CD14-positive monocyte (primary cell): ENCODE results near the gene CFAP61. TPM values are rescaled to one million over a fixed set of nuclear protein-coding genes. Genes with fewer than 3 reads are reported as not detected.

Source experiments
- DNase-seq, 3 donors: peaks; one replicate each; pipeline ENCODE4 v3.0.0-alpha.2; 2011 to 2022
- H2AFZ ChIP-seq: 2 replicates; pipeline ENCODE4 v1.6.0; 2012; ENCODE audit warnings: mild to moderate bottlenecking, low read depth, low read length, inconsistent platforms; ENCODE audit not compliant: insufficient read depth, poor library complexity, severe bottlenecking
- H3K27ac ChIP-seq, 2 donors: 1 replicate in 1 of 2; 2 replicates in 1 of 2; pipeline ENCODE4 v1.5.1; 2012 to 2013; ENCODE audit warnings: low read length in 2 of 2, control low read depth in 1 of 2, inconsistent platforms in 1 of 2, low read depth in 1 of 2, mild to moderate bottlenecking in 1 of 2
- H3K27me3 ChIP-seq, 2 donors: one replicate each; pipeline versions ENCODE4 v1.6.0 to v1.6.1; 2011 to 2013; ENCODE audit warnings: low read length in 2 of 2; ENCODE audit not compliant: control insufficient read depth in 2 of 2, insufficient read depth in 2 of 2
- H3K36me3 ChIP-seq, 2 donors: replicated peaks in 1 of 2; 1 replicate in 1 of 2; 2 replicates in 1 of 2; pipeline versions ENCODE4 v1.5.1 to v1.6.1; 2012 to 2013; ENCODE audit warnings: low read length in 2 of 2, control low read depth in 1 of 2, inconsistent platforms in 1 of 2, mild to moderate bottlenecking in 1 of 2; ENCODE audit not compliant: insufficient read depth in 2 of 2, control insufficient read depth in 1 of 2
- H3K4me1 ChIP-seq, 2 donors: 1 replicate in 1 of 2; 2 replicates in 1 of 2; pipeline versions ENCODE4 v1.5.1 to v1.6.1; 2012 to 2013; ENCODE audit warnings: low read length in 2 of 2, control low read depth in 1 of 2, inconsistent platforms in 1 of 2, mild to moderate bottlenecking in 1 of 2, moderate library complexity in 1 of 2; ENCODE audit not compliant: insufficient read depth in 2 of 2, control insufficient read depth in 1 of 2
- H3K4me2 ChIP-seq: replicated peaks from 2 replicates; pipeline ENCODE3; 2012; ENCODE audit warnings: low read length, moderate library complexity, mild to moderate bottlenecking; ENCODE audit not compliant: poor library complexity, severe bottlenecking; ENCODE audit errors: extremely low read depth
- H3K4me3 ChIP-seq, 3 experiments: fragments of 200-600 bp in 1 of 3; sonication (generic) in 1 of 3; replicated peaks in 1 of 3; 1 replicate in 2 of 3; 2 replicates in 1 of 3; pipeline ENCODE4 v1.5.1; 2011 to 2013; ENCODE audit warnings: low read length in 3 of 3, mild to moderate bottlenecking in 3 of 3, control low read depth in 2 of 3, low read depth in 2 of 3, inconsistent platforms in 1 of 3, moderate library complexity in 1 of 3
- H3K79me2 ChIP-seq: 2 replicates; pipeline ENCODE4 v1.6.0; 2012; ENCODE audit warnings: mild to moderate bottlenecking, control low read depth, inconsistent platforms, low read length, moderate library complexity; ENCODE audit not compliant: insufficient read depth
- H3K9ac ChIP-seq: 2 replicates; pipeline ENCODE4 v1.6.0; 2017; ENCODE audit warnings: low read length, mild to moderate bottlenecking; ENCODE audit not compliant: insufficient read depth, poor library complexity, severe bottlenecking
- H3K9me3 ChIP-seq, 2 donors: replicated peaks in 1 of 2; 1 replicate in 1 of 2; 2 replicates in 1 of 2; pipeline versions ENCODE4 v1.5.1 to v1.6.1; 2012 to 2013; ENCODE audit warnings: low read length in 2 of 2, control low read depth in 1 of 2; ENCODE audit not compliant: control insufficient read depth in 1 of 2, insufficient read depth in 1 of 2
- H4K20me1 ChIP-seq: 2 replicates; pipeline ENCODE4 v1.6.0; 2012; ENCODE audit warnings: mild to moderate bottlenecking, low read length, control low read depth, moderate library complexity; ENCODE audit not compliant: insufficient read depth
- H3K27ac Mint-ChIP-seq, 7 donors: one replicate each; pipeline ENCODE4 v1.8.0; 2020; ENCODE audit warnings: mild to moderate bottlenecking in 7 of 7, mixed read lengths in 7 of 7, moderate library complexity in 6 of 7, inconsistent platforms in 2 of 7
- H3K27me3 Mint-ChIP-seq, 3 donors: one replicate each; pipeline ENCODE4 v1.8.0; 2021 to 2022; ENCODE audit warnings: low read depth in 3 of 3, mild to moderate bottlenecking in 3 of 3, mixed read lengths in 3 of 3, moderate library complexity in 3 of 3, inconsistent platforms in 1 of 3
- H3K36me3 Mint-ChIP-seq, 2 donors: one replicate each; pipeline ENCODE4 v1.8.0; 2020; ENCODE audit warnings: mixed read lengths in 2 of 2, inconsistent platforms in 1 of 2, mild to moderate bottlenecking in 1 of 2
- H3K4me1 Mint-ChIP-seq: one replicate; pipeline ENCODE4 v1.8.0; 2020; ENCODE audit warnings: mild to moderate bottlenecking, mixed read lengths
- H3K4me3 Mint-ChIP-seq, 2 donors: one replicate each; pipeline ENCODE4 v1.8.0; 2020; ENCODE audit warnings: mild to moderate bottlenecking in 2 of 2, mixed read lengths in 2 of 2, moderate library complexity in 1 of 2
- H3K9me3 Mint-ChIP-seq, 7 donors: one replicate each; pipeline ENCODE4 v1.8.0; 2020 to 2022; ENCODE audit warnings: mixed read lengths in 7 of 7, mild to moderate bottlenecking in 6 of 7, moderate library complexity in 6 of 7, inconsistent platforms in 2 of 7
- CTCF ChIP-seq: fragments of 200-600 bp; IDR thresholded peaks from one replicate; pipeline ENCODE4 v1.8.0; 2022; ENCODE audit warnings: antibody characterized with exemption, mild to moderate bottlenecking
- WGBS: methylation state at CpG from one replicate; pipeline ENCODE4 v1.1.5; 2013; ENCODE audit warnings: missing lambda C conversion rate; ENCODE audit not compliant: insufficient coverage; 5-methylcytosine and 5-hydroxymethylcytosine counted together
- intact Hi-C, 2 donors: fragments of 100-400 bp; cut with micrococcal nuclease; formaldehyde crosslinking; loops; one replicate each; pipeline versions ENCODE4 v1.15.0 to v1.15.1; 2023
- polyA plus RNA-seq, 3 donors: library from polyadenylated mRNA; depleted of rRNA in 1 of 3; unstranded in 2 of 3; stranded (reverse) in 1 of 3; fragments of 300-500 nt in 2 of 3; fragments of >200 nt in 1 of 3; fragmentation: Illumina TruSeq in 2 of 3; gene quantifications; 1 replicate in 2 of 3; 2 replicates in 1 of 3; pipeline ENCODE4 v1.2.3, GENCODE V29; 2012 to 2021

Gene CFAP61
- polyA plus RNA-seq, 3 donors, result not detected

- H3K9me3 Mint-ChIP-seq, result peaks cover 0 to 2% (median 0%) of the 10 kb centered on the region in 7 donors
- Histone ChIP-seq H4K20me1 (no peaks in the 10 kb centered on the region), H3K4me3 (no peak overlapping the region), H3K79me2 (no peaks in the 10 kb centered on the region), H3K9ac (no peak overlapping the region), H3K36me3 (no peaks in the 10 kb centered on the region), H3K4me1 (no peaks in the 10 kb centered on the region), H3K4me2 (no peak overlapping the region), H3K27me3 (no peaks in the 10 kb centered on the region), H3K27ac (no peak overlapping the region), H2AFZ (no peak overlapping the region), H3K9me3 (no peaks in the 10 kb centered on the region)
- H3K27me3 Mint-ChIP-seq, result peaks cover 12 to 19% (median 12%) of the 10 kb centered on the region in 3 donors
- H3K4me3 Mint-ChIP-seq, result no peak overlapping the region
- TF ChIP-seq CTCF, result no peak
- H3K36me3 Mint-ChIP-seq, result no peaks in the 10 kb centered on the region
- no peaks in the 10 kb centered on the region for H3K4me1 Mint-ChIP-seq
- 90% methylated on average over 5 of the region's 6 CpGs for WGBS
- DNase-seq, result no peak
- H3K27ac Mint-ChIP-seq, result no peak overlapping the region
- intact Hi-C loops, result no loop called here
Measured at GRCh38 chr20:20210943-20211273, 158.6 kb downstream of the CFAP61 start.

DNA sequence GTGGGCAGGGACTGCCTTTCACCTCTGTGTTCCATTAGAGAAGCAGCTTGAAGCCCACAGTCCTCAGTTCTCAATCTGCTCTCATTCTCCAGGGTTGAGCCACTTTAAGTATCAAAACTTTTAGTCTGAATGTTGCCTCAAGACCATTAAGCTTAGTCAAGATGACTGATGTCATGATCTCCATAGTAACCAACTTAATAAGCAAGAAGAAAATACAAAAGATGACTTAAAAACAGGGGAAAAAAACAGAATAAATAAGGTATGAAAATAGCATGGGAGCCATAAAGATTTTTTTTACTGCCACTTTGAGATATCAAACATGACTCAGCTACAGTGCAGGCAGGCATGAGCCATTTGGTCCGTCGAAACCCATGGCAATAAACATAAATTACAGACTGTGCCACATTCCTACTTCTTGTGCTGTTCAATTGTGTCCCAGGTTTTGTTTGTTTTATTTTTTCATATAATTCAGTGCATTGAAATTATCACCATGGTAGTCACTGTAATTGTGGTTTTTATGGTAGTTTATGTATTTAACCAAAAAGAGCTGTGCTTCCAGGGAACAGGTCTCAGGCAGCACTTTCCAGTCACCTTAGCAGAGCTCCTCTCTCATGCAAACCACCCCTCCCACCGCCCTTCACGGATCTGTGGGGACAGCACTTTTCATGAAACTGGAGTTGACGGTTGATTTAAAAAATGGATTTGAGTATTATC, 159.1 kb downstream of the CFAP61 start:
- no peaks in the 10 kb centered on the region for H3K36me3 ChIP-seq
- no peaks in the 10 kb centered on the region for H3K9me3 ChIP-seq
- no peak overlapping the region for H3K27ac ChIP-seq
- H4K20me1 ChIP-seq, result no peaks in the 10 kb centered on the region
- H3K9ac ChIP-seq, result no peak overlapping the region
- no peaks in the 10 kb centered on the region for H3K4me1 ChIP-seq
- intact Hi-C loops, result no loop called here
- H3K4me1 Mint-ChIP-seq, result no peaks in the 10 kb centered on the region
- no peak overlapping the region for H3K27ac Mint-ChIP-seq
- H3K4me3 Mint-ChIP-seq, result no peak overlapping the region
- peaks cover 10 to 16% (median 12%) of the 10 kb centered on the region in 3 donors for H3K27me3 Mint-ChIP-seq
- H3K36me3 Mint-ChIP-seq, result no peaks in the 10 kb centered on the region
- H3K79me2 ChIP-seq, result no peaks in the 10 kb centered on the region
- DNase-seq, result no peak
- no peak overlapping the region for H3K4me2 ChIP-seq
- no CpG with 5 or more reads among the region's 5 CpGs for WGBS
- H2AFZ ChIP-seq, result no peak overlapping the region
- H3K4me3 ChIP-seq, result no peak overlapping the region
- peaks cover 0 to 2% (median 0%) of the 10 kb centered on the region in 7 donors for H3K9me3 Mint-ChIP-seq
- H3K27me3 ChIP-seq, result no peaks in the 10 kb centered on the region
- TF ChIP-seq CTCF, result no peak
